Pulmonary artery endothelial cell (primary cell): ENCODE data around the gene TSPAN2. TPM values are rescaled to one million over a fixed set of nuclear protein-coding genes. Genes with fewer than 3 reads are reported as not detected.

Experiments
- DNase-seq: peaks from one replicate; pipeline ENCODE4 v3.0.0-alpha.2; 2011; ENCODE audit warnings: low read depth, low spot score
- total RNA-seq: library from RNA; depleted of rRNA; stranded (reverse); fragments of >200 nt; gene quantifications from 2 replicates; pipeline ENCODE4 v1.2.3, GENCODE V29; 2014

The TSPAN2 gene
- 0.39 and 0.86 TPM in 2 replicates for total RNA-seq

- no peak for DNase-seq
These were observed at the start of gene TSPAN2 for GRCh38 chr1:115089420-115090185. Gene TSPAN2 (minus strand): TSS chr1:115089503. CDS start chr1:115089432, 71 bp downstream.

GRCh38 chr1:115138973-115139372 lies 49.7 kb upstream of the TSPAN2 start:
- peak; percentile 60 for DNase-seq

GRCh38 chr1:115138271-115138670 lies 49.0 kb upstream of the TSPAN2 start:
- no peak for DNase-seq

- no peak for DNase-seq
These were observed 47.9 kb upstream of the TSPAN2 start for GRCh38 chr1:115137191-115137590.

GRCh38 chr1:115136706-115137105 lies 47.4 kb upstream of the TSPAN2 start:
- DNase-seq: no peak

GRCh38 chr1:115136106-115136505 lies 46.8 kb upstream of the TSPAN2 start:
- no peak for DNase-seq

- DNase-seq: no peak
These were observed 46.4 kb upstream of the TSPAN2 start for GRCh38 chr1:115135681-115136080.

- DNase-seq: no peak
These were observed 45.7 kb upstream of the TSPAN2 start for GRCh38 chr1:115134850-115135480.

- no peak for DNase-seq
These were observed 44.9 kb upstream of the TSPAN2 start for GRCh38 chr1:115134231-115134630.

- DNase-seq: peak; percentile 32
These were observed 44.1 kb upstream of the TSPAN2 start for GRCh38 chr1:115133440-115133839.

GRCh38 chr1:115130786-115131185 lies 41.5 kb upstream of the TSPAN2 start:
- no peak for DNase-seq

- DNase-seq: no peak
These were observed 39.9 kb upstream of the TSPAN2 start for GRCh38 chr1:115129071-115129640.

GRCh38 chr1:115127539-115127938 lies 38.2 kb upstream of the TSPAN2 start:
- DNase-seq: no peak

- DNase-seq: no peak
These were observed 37.2 kb upstream of the TSPAN2 start for GRCh38 chr1:115126516-115126915.

GRCh38 chr1:115123116-115123515 lies 33.8 kb upstream of the TSPAN2 start:
- no peak for DNase-seq

- DNase-seq: no peak
These were observed 32.5 kb upstream of the TSPAN2 start for GRCh38 chr1:115121793-115122192.

- DNase-seq: no peak
These were observed 31.0 kb upstream of the TSPAN2 start for GRCh38 chr1:115120296-115120695.

GRCh38 chr1:115118611-115119010 lies 29.3 kb upstream of the TSPAN2 start:
- DNase-seq: no peak

GRCh38 chr1:115118086-115118485 lies 28.8 kb upstream of the TSPAN2 start:
- DNase-seq: no peak

GRCh38 chr1:115117298-115117697 lies 28.0 kb upstream of the TSPAN2 start:
- DNase-seq: no peak

- DNase-seq: no peak
These were observed 27.2 kb upstream of the TSPAN2 start for GRCh38 chr1:115116512-115116911.

GRCh38 chr1:115115521-115116161 lies 26.3 kb upstream of the TSPAN2 start:
- no peak for DNase-seq
